Forelimb muscle (tissue), 1 donor: ENCODE measurements around the gene KRTAP10-12. TPM values are rescaled to one million over a fixed set of nuclear protein-coding genes. Genes with fewer than 3 reads are reported as not detected.
"Not testable (repeated sequence)": the region's sequence is repeated elsewhere in the genome, so short reads cannot be mapped to it uniquely, and the experiment has no call there.

Source experiments
- DNase-seq: peaks from one replicate; pipeline ENCODE4 v3.0.0-alpha.2; 2013; ENCODE audit warnings: low read depth
- polyA plus RNA-seq: library from polyadenylated mRNA; unstranded; fragments of 120-200 nt; gene quantifications from one replicate; pipeline ENCODE4 v1.2.1, GENCODE V29; 2013; ENCODE audit not compliant: insufficient read length

KRTAP10-12 gene
- polyA plus RNA-seq, 1 donor, result not detected

- no peak for DNase-seq
These were observed 26.1 kb upstream of the KRTAP10-12 start for GRCh38 chr21:44670642-44671432.

GRCh38 chr21:44671911-44672310 lies 25.1 kb upstream of the KRTAP10-12 start:
- DNase-seq, result no peak

- no peak for DNase-seq
These were observed 19.1 kb upstream of the KRTAP10-12 start for GRCh38 chr21:44677881-44678280.

- DNase-seq, result no peak
These were observed 15.8 kb upstream of the KRTAP10-12 start for GRCh38 chr21:44681152-44681551.

GRCh38 chr21:44681861-44682579 lies 15.0 kb upstream of the KRTAP10-12 start, which contains the start of gene KRTAP12-1:
Gene KRTAP12-1, minus strand, starts transcription at chr21:44682163. Its CDS starts 40 bp downstream, at chr21:44682123.
- DNase-seq, result no peak

GRCh38 chr21:44682580-44683151 lies 14.3 kb upstream of the KRTAP10-12 start:
- DNase-seq, result no peak

- DNase-seq, result no peak
These were observed 12.9 kb upstream of the KRTAP10-12 start for GRCh38 chr21:44684077-44684476.

- DNase-seq, result no peak
These were observed 12.5 kb upstream of the KRTAP10-12 start for GRCh38 chr21:44684483-44684882.

- not testable (repeated sequence) for DNase-seq
These were observed 11.9 kb upstream of the KRTAP10-12 start for GRCh38 chr21:44685050-44685449.

GRCh38 chr21:44686000-44686781 lies 10.8 kb upstream of the KRTAP10-12 start:
- DNase-seq, result no peak

GRCh38 chr21:44686843-44687561 lies 10.0 kb upstream of the KRTAP10-12 start:
- DNase-seq, result no peak

- no peak for DNase-seq
These were observed 9.3 kb upstream of the KRTAP10-12 start for GRCh38 chr21:44687671-44688070.

GRCh38 chr21:44689740-44690139 lies 7.2 kb upstream of the KRTAP10-12 start:
- DNase-seq, result not testable (repeated sequence)

- DNase-seq, result no peak
These were observed 5.3 kb upstream of the KRTAP10-12 start for GRCh38 chr21:44691686-44692085.

GRCh38 chr21:44692798-44693512 lies 4.0 kb upstream of the KRTAP10-12 start:
- no peak for DNase-seq

- DNase-seq, result no peak
These were observed 2.2 kb upstream of the KRTAP10-12 start for GRCh38 chr21:44694776-44695175.

GRCh38 chr21:44695184-44695583 lies 1.8 kb upstream of the KRTAP10-12 start:
- no peak for DNase-seq

- DNase-seq, result no peak
These were observed 1.3 kb upstream of the KRTAP10-12 start for GRCh38 chr21:44695641-44696040.

- DNase-seq, result no peak
These were observed 400 bp upstream of the KRTAP10-12 start for GRCh38 chr21:44696572-44696971.
